CD4-positive, alpha-beta T cell treated with Interleukin-2 at 100 ng/mL for 4 hours (primary cell): ENCODE results near the gene PCNT.
"Not testable (repeated sequence)": the region's sequence is repeated elsewhere in the genome, so short reads cannot be mapped to it uniquely, and the experiment has no call there.

Experiments
- DNase-seq: peaks from one replicate; pipeline ENCODE4 v3.0.0-alpha.2; 2020; ENCODE audit warnings: low spot score

Gene PCNT

GRCh38 chr21:46308431-46308830, 15.5 kb upstream of the PCNT start:
- DNase-seq = no peak

GRCh38 chr21:46310260-46310659, 13.7 kb upstream of the PCNT start:
- not testable (repeated sequence) for DNase-seq

GRCh38 chr21:46311568-46311967, 12.4 kb upstream of the PCNT start:
- DNase-seq = no peak

- DNase-seq = no peak
Observed at GRCh38 chr21:46312949-46313348, 11.0 kb upstream of the PCNT start.

GRCh38 chr21:46314441-46315020, 9.4 kb upstream of the PCNT start:
- DNase-seq = no peak

- DNase-seq = no peak
Observed at GRCh38 chr21:46316708-46317324, 7.1 kb upstream of the PCNT start.

- DNase-seq = no peak
Observed at GRCh38 chr21:46317710-46318463, 6.1 kb upstream of the PCNT start.

- no peak for DNase-seq
Observed at GRCh38 chr21:46318464-46318845, 5.5 kb upstream of the PCNT start.

GRCh38 chr21:46319186-46319585, 4.8 kb upstream of the PCNT start:
- DNase-seq = no peak

- DNase-seq = no peak
Observed at GRCh38 chr21:46320331-46320801, 3.6 kb upstream of the PCNT start.

- DNase-seq = no peak
Observed at GRCh38 chr21:46322351-46323226, 1.4 kb upstream of the PCNT start.

- no peak for DNase-seq
Observed at GRCh38 chr21:46323227-46323709, 688 bp upstream of the PCNT start.

GRCh38 chr21:46324390-46325072, 575 bp downstream of the PCNT start:
- DNase-seq = peak; percentile 84

- DNase-seq = peak; percentile 20
Observed at GRCh38 chr21:46325073-46325912, 1.3 kb downstream of the PCNT start.

- DNase-seq = no peak
Observed at GRCh38 chr21:46326110-46326703, 2.3 kb downstream of the PCNT start.

- no peak for DNase-seq
Observed at GRCh38 chr21:46327711-46328110, 3.8 kb downstream of the PCNT start.

- no peak for DNase-seq
Observed at GRCh38 chr21:46328151-46328550, 4.2 kb downstream of the PCNT start.

GRCh38 chr21:46329796-46330195, 5.8 kb downstream of the PCNT start:
- no peak for DNase-seq

GRCh38 chr21:46334351-46335140, 10.6 kb downstream of the PCNT start:
- no peak for DNase-seq
